ENCODE results near the gene EEPD1. TPM values are rescaled to one million over a fixed set of nuclear protein-coding genes. Genes with fewer than 3 reads are reported as not detected.

The EEPD1 gene
- total RNA-seq, 1 experiment from 2014 or later: 5.0 TPM

- H3K14ac ChIP-seq (ENCODE audit: insufficient read depth, low read length): no peak overlapping the region
- H2AK5ac ChIP-seq (ENCODE audit: insufficient read length, low read length): no peak overlapping the region
- TF ChIP-seq CTCF (conservative IDR thresholded peaks at IDR 0.05): no peak
- H3K4ac ChIP-seq (ENCODE audit: low read depth, low read length): no peak overlapping the region
- no peak overlapping the region for H3K4me2 ChIP-seq (ENCODE audit: insufficient read depth, insufficient read length, low read length)
- no peak overlapping the region for H4K91ac ChIP-seq (ENCODE audit: insufficient read length, low read depth, low read length)
- no peak overlapping the region for H2BK12ac ChIP-seq (ENCODE audit: insufficient read length, low read depth, low read length)
- no peaks in the 10 kb centered on the region for H3K27me3 ChIP-seq (ENCODE audit: insufficient read depth, low read length)
- no peak overlapping the region for H3K18ac ChIP-seq (ENCODE audit: insufficient read length, low read depth, low read length)
- Mint-ChIP-seq H3K27ac (no peak overlapping the region), H3K27me3 (ENCODE audit: low read depth) (no peaks in the 10 kb centered on the region; the same call in 1 of the 2 replicates), H3K36me3 (ENCODE audit: insufficient read depth in 1 of 3, low read depth in 3 of 3) (peaks cover 0 to 11% (median 4%) of the 10 kb centered on the region in 3 experiments; a peak in 4 of 7 replicates), H3K4me3 (no peak overlapping the region), H3K9me3 (no peaks in the 10 kb centered on the region), H3K4me1 (peaks cover 19 to 24% of the 10 kb centered on the region in 2 experiments)
- H3K27ac ChIP-seq (ENCODE audit: insufficient read length, low read depth, low read length): no peak overlapping the region
- no peaks in the 10 kb centered on the region for H4K20me1 ChIP-seq (ENCODE audit: control insufficient read depth, insufficient read depth, insufficient read length)
- H2BK5ac ChIP-seq (ENCODE audit: insufficient read length, low read length): no peak overlapping the region
- H3K79me2 ChIP-seq (ENCODE audit: insufficient read depth, low read length): no peaks in the 10 kb centered on the region
- no peak overlapping the region for H3K9ac ChIP-seq (ENCODE audit: extremely low read depth, insufficient read length, low read length)
- H3K23me2 ChIP-seq (ENCODE audit: insufficient read length, low read depth, low read length, poor library complexity, severe bottlenecking): no peaks in the 10 kb centered on the region
- H2BK20ac ChIP-seq (ENCODE audit: low read depth, low read length, poor library complexity, severe bottlenecking): no peak overlapping the region
- no peaks in the 10 kb centered on the region for H3K9me3 ChIP-seq (ENCODE audit: control insufficient read depth, low read depth, low read length)
- peaks cover 4% of the 10 kb centered on the region for H3K4me1 ChIP-seq (ENCODE audit: insufficient read depth, low read length)
- no peak overlapping the region for H3K56ac ChIP-seq (ENCODE audit: insufficient read length, low read depth, low read length)
- H3K23ac ChIP-seq (ENCODE audit: insufficient read length, low read depth, low read length): no peak overlapping the region
- no peak for DNase-seq
- H3T11ph ChIP-seq (ENCODE audit: low read length): no peak overlapping the region
- no peak overlapping the region for H4K8ac ChIP-seq (replicated peaks; ENCODE audit: insufficient read length, low read depth, low read length)
- no peak overlapping the region for H2BK120ac ChIP-seq (ENCODE audit: low read depth, low read length, poor library complexity, severe bottlenecking)
- no peak overlapping the region for H4K5ac ChIP-seq (ENCODE audit: insufficient read length, low read depth, low read length)
- H2AFZ ChIP-seq (ENCODE audit: low read length): no peak overlapping the region
- H2BK15ac ChIP-seq (ENCODE audit: low read depth, low read length): no peak overlapping the region
- no CpG with 5 or more reads among the region's 7 CpGs for WGBS (ENCODE audit: extremely low coverage, insufficient read length, low lambda C conversion rate)
- no peaks in the 10 kb centered on the region for H3K79me1 ChIP-seq (ENCODE audit: insufficient read depth, low read depth, low read length, poor library complexity, severe bottlenecking)
These were observed 144.4 kb downstream of the EEPD1 start for GRCh38 chr7:36297364-36298009.

All from H9 (cell line).